Measurements from ENCODE around the gene HLA-DMA.
"Not testable (repeated sequence)": the region's sequence is repeated elsewhere in the genome, so short reads cannot be mapped to it uniquely, and the experiment has no call there.

The HLA-DMA gene

GRCh38 chr6:32954986-32955802 lies 2.3 kb upstream of the HLA-DMA start:
- no peak for DNase-seq

- DNase-seq: no peak
Measured at GRCh38 chr6:32954267-32954666, 1.4 kb upstream of the HLA-DMA start.

DNA sequence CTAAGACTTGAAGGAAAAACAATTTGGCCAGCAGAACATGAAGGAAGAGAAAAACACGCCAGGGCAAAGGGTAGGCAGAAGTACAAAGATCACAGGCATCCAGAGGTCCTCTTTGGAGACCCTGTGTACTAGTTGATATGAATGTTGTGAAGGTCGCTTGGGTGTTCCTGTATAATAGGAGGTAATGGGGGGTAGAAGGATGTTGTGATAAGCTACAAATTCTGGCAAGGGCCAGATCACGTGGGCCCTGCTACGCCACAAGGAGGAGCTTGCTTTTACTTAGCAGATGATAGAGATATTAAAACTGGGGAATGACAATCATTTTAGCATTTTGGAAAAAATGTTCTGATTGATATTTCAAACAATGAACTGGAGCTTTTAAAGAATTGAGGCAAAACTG lies 878 bp upstream of the HLA-DMA start:
- no peak for DNase-seq

- DNase-seq: no peak
Measured at GRCh38 chr6:32950449-32950848, 2.4 kb downstream of the HLA-DMA start.

GRCh38 chr6:32950010-32950409 lies 2.9 kb downstream of the HLA-DMA start:
- no peak for DNase-seq

- no peak for DNase-seq
Measured at GRCh38 chr6:32949113-32949512, 3.8 kb downstream of the HLA-DMA start.

DNA sequence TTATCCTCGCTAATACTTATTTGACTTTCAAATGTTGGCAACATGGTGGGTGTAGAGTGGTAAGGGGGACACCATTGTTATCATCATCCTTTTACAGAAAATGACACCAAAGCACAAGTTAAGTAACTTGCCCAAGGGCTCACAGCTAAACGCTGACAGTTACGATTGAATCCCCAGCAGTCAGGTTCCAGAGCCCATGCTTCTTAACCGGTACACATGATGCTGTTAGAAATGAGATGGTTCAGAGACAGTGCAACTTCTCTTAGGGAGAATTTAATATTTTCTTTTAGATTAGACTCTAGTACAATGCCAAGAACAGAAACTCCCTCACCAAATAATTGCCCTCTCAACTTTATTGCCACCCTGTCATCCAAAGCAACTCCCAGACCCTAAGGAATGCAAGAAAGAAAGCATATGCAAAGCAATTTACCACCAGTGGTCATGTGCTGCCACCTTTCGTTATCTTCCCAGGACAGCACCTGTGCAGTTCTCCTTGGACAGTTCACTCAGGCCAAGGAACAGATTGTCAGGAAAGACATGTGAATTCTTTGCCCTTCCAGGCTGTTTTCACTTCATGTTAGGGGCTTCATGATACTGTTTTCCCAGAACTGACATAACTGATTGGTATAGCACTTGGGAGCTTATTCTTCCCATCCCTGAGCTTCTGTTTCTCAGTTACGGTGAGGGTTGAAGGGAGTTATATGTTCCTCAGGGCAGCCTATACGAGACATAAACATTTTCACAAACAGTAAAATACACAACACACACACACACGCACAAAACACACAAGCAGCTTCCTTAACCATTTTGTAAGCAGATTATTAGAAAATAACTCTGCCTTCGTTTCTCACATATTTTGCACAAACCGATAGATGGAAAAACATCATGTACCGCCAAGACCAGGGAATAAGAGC lies 5.1 kb downstream of the HLA-DMA start:
- peak; percentile 18 for DNase-seq

- no peak for DNase-seq
Measured at GRCh38 chr6:32946893-32947292, 6.0 kb downstream of the HLA-DMA start.

DNA sequence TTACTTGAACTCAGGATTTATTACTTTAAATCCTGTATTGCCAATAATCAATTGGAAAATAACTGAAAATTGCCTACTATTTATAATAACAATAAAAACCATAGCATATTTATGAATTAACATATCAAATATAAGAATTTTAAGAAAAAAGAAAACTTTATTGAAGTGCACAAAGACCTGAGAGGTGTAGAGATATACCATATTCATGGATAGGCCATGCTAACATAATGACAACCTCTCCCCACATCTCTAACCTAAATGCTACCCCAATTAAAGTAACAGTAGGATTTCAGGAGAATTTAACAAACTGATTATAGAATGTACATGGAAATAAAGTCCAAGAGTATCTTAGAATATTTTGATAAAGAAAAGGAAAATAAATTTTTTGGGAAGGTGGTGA lies 6.9 kb downstream of the HLA-DMA start:
- no peak for DNase-seq

GRCh38 chr6:32945108-32945760 lies 7.7 kb downstream of the HLA-DMA start:
- DNase-seq: no peak

GRCh38 chr6:32943864-32944649 lies 8.8 kb downstream of the HLA-DMA start:
- peak; percentile 6 for DNase-seq

DNA sequence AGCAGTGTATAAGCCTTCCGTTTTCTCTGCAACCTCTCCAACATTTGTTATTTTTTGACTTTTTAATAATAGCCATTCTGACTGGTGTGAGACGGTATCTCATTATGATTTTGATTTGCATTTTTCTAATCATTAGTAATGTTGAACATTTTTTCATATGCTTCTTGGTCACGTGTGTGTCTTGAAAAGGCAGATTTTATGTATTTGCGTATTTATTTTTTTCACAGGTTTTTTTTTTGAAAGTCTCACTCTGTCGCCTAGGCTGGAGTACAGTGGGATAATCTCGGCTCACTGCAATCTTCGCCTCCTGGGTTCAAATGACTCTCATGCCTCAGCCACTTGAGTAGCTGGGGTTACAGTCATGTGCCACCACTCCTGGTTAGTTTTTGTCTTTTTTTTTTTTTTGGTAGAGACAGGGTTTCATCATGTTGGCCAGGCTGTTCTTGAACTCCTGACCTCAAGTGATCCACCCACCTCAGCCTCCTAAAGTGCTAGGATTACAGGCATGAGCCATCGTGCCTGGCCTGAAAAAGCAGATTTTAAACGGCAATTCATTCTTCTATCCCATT lies 10.3 kb downstream of the HLA-DMA start:
- not testable (repeated sequence) for DNase-seq

DNA sequence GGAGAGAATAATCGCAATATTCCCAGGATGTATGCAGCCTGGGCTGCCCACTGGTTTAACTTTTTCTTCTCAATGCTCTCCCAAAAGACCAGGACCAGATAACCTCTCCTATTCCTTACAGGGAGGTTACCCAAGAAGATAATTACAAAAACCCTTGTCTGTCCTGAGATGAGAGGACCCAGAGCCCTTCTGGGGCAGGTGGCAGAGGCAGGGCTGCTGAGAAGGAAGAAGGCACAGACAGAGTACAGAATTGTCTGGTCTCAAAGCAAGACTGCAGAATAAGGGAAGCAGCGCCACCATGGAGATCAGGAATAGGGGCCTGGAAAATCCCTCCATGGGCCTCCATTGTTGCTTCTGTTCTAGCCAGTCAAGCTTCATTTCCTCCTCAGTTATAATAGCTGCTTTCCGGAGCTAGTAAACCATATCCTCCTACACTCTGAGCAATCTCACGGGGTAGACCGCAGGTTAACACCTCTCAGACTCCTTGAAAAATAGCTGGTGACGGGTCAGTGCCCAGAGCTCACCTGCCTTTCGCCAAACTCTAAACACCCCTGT lies 11.6 kb downstream of the HLA-DMA start:
- DNase-seq: no peak

DNA sequence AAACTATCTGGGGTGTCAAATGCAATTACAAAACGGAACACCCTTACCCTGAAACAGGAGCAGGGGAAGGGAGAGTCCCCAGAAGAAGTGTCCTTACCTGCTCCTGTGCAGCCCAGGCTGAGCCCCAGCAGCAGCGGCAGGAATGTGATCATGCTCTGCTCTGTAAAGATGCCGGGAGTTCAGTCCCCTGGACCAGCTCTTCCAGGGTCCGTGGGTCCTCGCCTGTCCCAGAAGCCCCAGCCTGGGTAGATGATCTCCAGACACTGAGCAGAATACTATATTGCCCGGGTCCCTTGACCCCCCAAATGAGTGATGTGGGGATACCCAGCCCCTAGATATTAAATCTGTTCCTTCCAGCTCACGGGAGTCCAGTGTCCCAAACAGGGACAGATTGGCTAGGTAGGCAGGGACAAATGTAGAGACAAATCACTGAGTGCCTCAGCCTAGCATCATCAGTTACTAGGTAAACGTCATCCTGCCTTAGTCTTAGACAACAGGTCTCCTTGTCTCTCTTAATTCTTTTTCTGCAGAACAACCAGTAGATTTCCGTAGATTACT lies 12.2 kb downstream of the HLA-DMA start, which contains the start of gene HLA-DMB:
Gene HLA-DMB, minus strand, starts transcription at position 373 of the 558 bp plus-strand sequence. Its CDS starts 221 bp downstream, at position 152.
- DNase-seq: peak; percentile 26

GRCh38 chr6:32938494-32938893 lies 14.4 kb downstream of the HLA-DMA start:
- DNase-seq: no peak

DNA sequence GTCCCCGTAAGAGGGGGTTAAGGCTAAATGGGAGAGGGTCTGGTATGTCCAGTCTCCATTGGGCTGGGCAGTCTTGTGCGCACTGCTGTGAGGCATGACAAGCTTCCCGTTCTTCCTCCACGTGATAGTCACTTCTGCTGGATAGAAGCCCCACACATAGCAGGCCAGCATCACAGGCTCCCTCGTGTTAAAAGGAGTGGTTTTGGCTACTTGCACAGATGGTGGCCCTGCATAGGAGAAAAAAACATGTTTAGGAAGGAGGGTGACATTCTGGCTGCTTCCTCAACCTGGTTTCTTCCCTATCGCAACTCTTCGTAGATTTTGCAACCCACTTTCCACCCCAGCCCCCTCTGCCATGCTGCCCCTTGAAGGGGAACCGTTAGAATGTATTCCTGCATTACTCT lies 15.7 kb downstream of the HLA-DMA start:
- DNase-seq: no peak

DNA sequence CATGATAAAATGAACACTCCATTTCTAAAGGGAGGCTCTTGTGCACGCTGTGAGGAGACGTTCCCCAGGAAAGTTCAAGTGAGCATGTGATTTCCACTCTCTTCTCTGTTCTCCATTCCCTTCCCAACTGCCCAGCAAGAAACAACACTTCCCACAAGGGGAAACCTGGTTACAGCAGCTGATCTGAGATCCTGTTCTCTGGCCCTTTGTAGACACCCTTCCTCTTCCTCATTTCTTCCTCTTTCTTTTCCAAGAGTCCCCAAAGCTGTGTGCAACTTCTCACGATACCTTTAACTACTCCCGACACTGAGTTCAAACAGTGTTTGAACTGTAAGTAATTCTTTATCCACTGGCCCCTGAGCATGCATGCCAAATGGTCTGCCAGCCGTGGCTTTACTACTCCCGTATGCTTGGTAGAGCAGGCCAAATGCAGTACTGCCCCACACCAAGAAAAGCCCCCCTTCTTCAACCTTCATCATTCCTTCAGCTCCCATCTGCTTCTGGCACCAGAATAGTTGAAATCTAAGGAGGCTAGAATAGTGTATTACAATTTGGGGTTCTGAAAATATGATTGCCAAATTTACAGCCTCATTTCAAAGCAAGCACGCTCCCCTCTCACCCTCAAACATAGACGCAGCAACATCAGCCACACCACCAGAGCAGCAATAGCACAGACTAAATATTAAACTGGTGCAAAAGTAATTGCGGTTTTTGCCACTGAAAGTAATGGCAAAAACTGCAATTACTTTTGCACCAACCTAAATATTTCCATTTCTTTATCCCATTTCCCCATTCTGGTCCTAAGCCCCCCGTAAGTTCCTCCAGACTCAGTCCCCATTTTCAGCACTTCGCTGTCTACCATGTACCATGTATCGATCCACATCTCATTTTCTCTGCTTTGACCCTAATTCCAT lies 16.4 kb downstream of the HLA-DMA start:
- DNase-seq: no peak

DNA sequence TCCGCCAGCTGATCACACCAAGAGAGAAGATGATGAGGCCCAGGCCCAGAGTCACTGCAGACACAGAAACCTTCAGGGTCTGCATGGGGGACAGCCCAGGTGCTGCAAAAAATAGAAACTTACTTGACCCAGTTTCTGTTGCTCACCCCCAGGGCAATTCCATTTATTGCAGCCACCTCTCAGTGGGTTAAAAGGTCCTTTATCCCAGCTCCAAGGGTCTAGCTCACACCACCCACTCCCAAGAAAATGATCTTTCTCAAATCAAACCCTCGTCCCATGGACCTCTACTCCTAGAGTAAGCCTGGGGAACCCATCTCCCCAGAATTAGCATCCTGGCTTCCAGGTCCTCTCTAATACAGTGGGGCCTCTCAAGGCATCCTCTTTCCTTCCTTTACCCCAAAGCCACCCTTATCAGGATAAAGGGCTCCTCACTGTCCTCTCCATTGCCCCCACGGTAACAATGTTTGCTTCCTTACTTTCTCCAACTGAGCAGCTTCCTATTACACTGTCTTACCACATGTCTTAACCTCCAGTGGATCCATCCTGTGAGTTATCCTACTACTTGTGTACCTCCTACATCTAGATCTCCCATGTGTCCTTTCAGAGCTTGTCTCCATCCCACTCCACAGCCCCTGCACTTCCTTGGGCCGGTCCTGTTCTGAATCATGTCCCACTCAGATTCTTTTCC lies 17.2 kb downstream of the HLA-DMA start:
- DNase-seq: no peak

- peak; percentile 72 for DNase-seq
Measured at GRCh38 chr6:32933661-32934085, 19.2 kb downstream of the HLA-DMA start.

Measured in effector CD8-positive, alpha-beta T cell (primary cell).